Fibroblast of peridontal ligament (primary cell): Measurements from ENCODE around the gene DMBT1.

Source experiments
- DNase-seq: peaks from one replicate; pipeline ENCODE4 v3.0.0-alpha.2; 2010; ENCODE audit errors: extremely low read depth

Gene DMBT1

GRCh38 chr10:122548407-122549085 lies 12.0 kb upstream of the DMBT1 start:
- DNase-seq, result no peak

GRCh38 chr10:122549636-122550035 lies 10.9 kb upstream of the DMBT1 start:
- DNase-seq, result peak; percentile 22

GRCh38 chr10:122550427-122550826 lies 10.1 kb upstream of the DMBT1 start:
- DNase-seq, result no peak

GRCh38 chr10:122550983-122551382 lies 9.6 kb upstream of the DMBT1 start:
- DNase-seq, result no peak

- no peak for DNase-seq
Observed at GRCh38 chr10:122551450-122551849, 9.1 kb upstream of the DMBT1 start.

GRCh38 chr10:122553341-122553740 lies 7.2 kb upstream of the DMBT1 start:
- no peak for DNase-seq

GRCh38 chr10:122554131-122555036 lies 6.2 kb upstream of the DMBT1 start:
- DNase-seq, result no peak

GRCh38 chr10:122555442-122555841 lies 5.1 kb upstream of the DMBT1 start:
- DNase-seq, result no peak

GRCh38 chr10:122557516-122557915 lies 3.0 kb upstream of the DMBT1 start:
- no peak for DNase-seq

GRCh38 chr10:122558452-122558851 lies 2.1 kb upstream of the DMBT1 start:
- no peak for DNase-seq

GRCh38 chr10:122559228-122559627 lies 1.3 kb upstream of the DMBT1 start:
- DNase-seq, result no peak

- DNase-seq, result peak; percentile 7
Observed at GRCh38 chr10:122561212-122561611, 658 bp downstream of the DMBT1 start.

GRCh38 chr10:122561792-122562191 lies 1.2 kb downstream of the DMBT1 start:
- no peak for DNase-seq

GRCh38 chr10:122564980-122565379 lies 4.4 kb downstream of the DMBT1 start:
- no peak for DNase-seq

GRCh38 chr10:122565766-122566206 lies 5.2 kb downstream of the DMBT1 start:
- DNase-seq, result peak; percentile 95

- DNase-seq, result no peak
Observed at GRCh38 chr10:122566632-122567031, 6.1 kb downstream of the DMBT1 start.

GRCh38 chr10:122567056-122567660 lies 6.6 kb downstream of the DMBT1 start:
- DNase-seq, result no peak

- no peak for DNase-seq
Observed at GRCh38 chr10:122568551-122568950, 8.0 kb downstream of the DMBT1 start.

- no peak for DNase-seq
Observed at GRCh38 chr10:122570920-122571319, 10.4 kb downstream of the DMBT1 start.

GRCh38 chr10:122571892-122572291 lies 11.3 kb downstream of the DMBT1 start:
- no peak for DNase-seq

- DNase-seq, result no peak
Observed at GRCh38 chr10:122575776-122576175, 15.2 kb downstream of the DMBT1 start.

GRCh38 chr10:122576291-122576690 lies 15.7 kb downstream of the DMBT1 start:
- DNase-seq, result no peak
